ENCODE measurements around the gene CD276.
A peak's percentile ranks its signal among the peaks of the same experiment; 100 is the strongest.
"Not testable (repeated sequence)": the region's sequence is repeated elsewhere in the genome, so short reads cannot be mapped to it uniquely, and the experiment has no call there.

Gene CD276

DNA sequence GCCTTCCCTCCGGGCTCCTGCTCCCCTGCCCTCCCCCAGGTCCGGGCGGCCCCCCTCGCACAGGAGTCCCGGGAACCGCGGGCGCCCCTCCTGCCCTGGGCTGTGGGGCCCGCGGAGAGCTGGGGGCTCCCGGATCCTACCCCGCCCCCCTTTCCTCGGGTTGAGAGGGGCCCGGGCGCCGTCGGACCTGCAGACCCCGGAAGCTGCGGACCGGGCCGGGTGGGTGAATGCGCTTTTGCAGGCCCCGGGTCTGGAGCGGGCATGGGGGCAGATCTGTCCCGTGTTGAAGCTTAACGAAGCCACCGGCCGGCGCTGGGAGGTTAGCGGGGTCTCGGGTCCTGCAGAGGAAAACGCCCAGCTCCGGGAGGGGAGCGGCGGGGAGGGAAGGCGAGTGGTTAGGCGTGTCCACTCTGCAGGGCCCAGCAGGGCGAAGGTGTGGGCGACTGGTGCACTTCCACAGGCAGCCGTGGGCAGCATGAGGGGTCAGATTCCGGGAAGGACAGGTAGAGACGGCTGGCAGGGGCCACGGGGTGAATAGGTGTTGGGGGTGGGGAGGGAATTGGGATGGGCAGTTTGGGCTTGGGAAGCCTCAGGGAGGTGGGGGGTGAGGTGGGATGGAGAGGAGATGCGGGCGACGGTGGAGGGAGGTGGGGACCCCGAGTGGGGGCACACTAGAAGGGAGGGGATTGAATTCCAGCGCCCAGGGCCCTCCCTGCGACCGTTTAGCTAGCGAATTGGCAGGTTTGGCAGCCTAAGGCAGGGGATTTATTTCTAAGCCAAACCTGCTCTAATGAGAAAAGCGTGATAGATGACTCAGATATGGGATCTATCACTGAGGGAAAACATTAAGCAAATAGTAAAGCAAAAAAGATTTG is 635 bp downstream of the CD276 start:
- peak in 1 of 14 donors; percentile 52 for DNase-seq

DNA sequence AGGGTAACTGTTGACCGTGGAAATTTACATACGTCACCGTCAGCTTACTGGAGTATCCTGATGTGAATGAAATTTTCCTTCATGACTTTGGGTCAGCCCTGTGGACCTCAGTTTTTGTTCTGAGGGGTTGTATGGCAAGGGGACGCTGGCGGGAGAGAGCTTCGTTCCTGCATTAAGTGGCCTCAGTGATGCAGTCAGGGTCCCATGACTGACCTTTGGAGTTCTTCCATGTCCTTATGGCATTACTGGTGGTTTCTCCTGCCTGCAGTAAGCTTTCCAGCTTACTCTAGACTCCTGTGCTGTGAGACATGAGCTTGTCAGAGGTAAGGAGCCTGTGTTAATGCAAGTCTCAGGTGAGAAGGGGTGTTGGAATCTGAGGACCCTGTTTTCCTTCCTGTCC is 1.8 kb downstream of the CD276 start:
- no peak for DNase-seq

DNA sequence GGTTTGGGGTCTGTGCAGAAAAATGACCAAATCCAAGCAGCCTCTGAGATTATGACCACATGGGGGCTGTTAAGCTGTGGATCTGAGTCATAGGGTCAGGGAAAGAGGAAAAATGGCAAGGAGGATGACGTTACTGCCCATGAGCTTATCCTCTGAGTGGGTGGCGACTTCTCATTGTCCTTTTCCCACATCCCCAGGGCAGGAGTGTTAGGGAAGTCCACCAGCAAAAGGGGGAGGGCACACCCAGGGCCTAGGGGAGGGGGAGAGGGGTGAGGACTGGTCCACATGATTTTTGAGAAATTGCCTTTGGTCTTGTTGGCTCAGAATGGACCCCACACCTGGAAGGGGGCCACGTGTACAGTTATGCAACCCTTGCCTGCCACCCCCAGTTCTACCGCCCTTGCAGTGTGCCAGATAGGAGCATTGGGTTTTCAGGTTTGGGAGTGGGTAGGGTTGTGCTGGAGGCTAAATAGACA is 2.6 kb downstream of the CD276 start:
- peak in 1 of 14 donors; percentile 27 for DNase-seq

DNA sequence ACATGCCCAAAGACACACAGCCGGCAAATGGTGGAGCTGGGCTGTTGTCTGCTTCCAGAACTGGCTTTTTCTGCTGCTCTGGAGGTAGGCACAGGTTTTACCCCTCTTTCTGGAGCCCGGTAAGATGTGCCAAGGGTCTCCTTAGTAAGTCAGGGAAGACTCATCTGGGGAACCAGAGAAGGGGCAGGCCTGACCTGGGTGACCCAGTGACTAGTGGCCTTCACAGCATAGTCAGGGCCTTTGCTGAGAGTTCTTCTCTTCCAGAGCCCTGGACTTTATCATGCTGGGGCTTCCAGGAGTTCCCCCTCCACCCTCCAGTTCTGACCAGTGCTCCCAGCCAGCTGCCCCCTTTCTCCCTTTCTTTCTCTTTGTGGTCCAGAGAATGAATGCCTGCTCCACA is 3.2 kb downstream of the CD276 start:
- no peak for DNase-seq

DNA sequence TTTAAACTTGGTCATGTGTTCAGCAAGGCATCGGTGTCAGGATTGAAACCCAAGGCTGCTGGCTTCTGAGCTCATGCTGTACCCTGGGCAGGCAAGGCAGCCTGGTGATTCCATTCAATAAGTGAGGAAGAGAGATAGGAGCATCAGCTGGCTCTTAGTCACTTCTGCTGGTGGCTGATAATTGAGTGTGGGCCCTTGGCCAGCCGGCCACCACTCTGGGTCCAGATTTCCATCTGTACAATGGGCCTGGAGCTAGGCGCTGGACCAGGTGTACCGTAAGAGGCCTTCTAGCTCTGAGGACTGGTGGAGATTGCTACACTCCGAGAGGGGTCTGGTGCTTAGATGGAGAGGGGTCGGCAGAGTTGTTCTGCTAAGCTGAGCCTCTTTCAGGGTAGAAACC is 4.3 kb downstream of the CD276 start:
- no peak for DNase-seq

DNA sequence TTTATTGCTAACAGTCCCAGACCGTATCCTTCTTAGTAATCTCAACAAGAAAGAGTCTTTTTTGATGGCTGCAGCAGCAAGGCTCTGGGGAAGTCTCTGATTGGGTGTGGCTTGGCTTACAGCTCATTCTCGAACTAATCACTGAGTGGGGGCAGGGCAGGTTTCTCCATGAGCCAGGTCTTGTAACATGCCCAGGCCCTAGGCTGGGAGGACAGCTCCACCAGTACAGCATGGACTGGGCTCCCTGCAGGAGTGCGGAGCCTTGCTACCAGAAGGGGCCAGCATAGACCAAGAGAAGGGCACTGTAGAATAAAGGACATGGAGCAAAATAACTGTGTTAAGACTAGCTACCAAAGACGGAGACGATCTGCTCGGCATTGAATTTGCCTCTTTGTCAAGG is 7.2 kb downstream of the CD276 start:
- peak in 1 of 14 donors; percentile 11 for DNase-seq

DNA sequence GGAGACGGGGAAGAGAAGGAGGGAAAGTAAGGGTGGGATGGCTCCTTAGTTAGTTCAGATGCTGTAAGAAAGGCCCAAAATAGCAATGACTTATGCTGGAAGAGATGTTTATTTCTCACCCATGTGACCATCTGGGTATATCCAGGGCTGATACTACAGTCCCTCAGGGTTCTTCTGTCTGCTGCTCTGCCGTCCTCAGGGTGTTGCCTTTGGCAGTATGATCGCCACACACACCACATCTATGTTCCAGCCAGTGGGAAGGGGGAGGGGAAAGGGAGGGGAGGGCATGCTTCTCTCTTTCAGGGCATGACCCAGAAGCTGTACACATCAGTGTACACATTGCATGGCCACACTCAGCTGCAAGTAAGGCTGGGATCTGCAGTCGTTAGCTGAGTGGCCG is 10.2 kb downstream of the CD276 start:
- no peak for DNase-seq

DNA sequence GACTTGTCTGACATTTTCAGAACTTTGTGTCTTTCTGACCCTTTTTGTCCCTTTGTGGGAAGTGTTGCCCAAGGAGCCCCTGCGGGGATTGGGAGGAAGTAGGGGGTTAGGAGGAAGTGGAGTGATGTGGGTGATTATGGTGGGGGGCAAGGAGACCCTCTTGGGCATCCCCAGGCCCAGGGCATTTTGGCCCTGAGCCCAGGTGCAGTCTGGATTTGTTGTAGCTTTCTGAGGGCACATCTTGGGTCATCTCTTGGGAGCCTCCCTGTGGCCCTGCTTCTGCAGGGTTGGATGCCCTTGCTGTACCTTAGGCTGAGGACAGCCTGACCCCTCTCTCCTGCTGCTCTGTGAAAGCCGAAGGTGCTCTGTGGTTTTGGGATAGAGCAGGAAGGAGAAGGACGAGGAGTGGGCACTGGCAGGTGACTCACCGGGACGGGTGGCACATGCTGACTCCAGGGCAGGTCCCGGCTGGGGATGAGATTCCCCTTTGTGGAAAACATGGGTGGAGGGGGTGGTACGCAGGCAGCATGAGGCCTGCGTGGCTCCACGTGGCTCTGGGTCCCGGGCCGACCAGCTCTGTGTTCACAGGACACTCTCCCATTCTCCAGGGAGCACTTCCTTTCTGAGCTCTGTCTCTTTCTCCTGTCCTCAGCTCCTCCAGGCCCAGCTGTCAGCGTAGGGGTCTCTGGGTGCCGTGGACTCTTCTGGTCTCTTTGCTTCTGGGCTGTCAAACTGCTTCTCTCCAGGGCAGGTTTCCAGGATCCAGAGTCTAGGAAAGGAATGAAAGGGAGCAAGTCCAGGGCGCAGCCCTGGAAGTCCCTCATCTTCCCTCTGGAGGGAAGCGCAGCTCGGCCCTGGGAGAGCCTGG is 11.8 kb downstream of the CD276 start:
- no peak for DNase-seq

DNA sequence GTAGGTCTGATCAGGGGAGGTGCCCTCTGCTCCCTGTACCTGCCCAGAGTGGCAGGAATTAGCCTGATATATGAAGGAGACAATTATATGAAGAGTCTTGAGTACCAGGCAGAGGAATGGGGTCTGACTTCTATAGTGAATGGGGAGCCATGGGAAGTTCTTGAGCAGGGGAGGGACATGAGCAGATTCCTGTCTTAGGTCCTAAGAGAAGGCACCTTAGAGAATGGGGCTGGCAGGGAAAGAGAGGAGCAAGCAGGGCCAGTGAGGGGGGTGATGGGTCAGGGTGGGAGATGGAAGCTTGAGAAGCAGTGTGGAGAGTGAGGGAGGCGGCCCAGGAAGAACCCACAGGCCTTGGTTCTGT is 12.4 kb downstream of the CD276 start:
- no peak for DNase-seq

DNA sequence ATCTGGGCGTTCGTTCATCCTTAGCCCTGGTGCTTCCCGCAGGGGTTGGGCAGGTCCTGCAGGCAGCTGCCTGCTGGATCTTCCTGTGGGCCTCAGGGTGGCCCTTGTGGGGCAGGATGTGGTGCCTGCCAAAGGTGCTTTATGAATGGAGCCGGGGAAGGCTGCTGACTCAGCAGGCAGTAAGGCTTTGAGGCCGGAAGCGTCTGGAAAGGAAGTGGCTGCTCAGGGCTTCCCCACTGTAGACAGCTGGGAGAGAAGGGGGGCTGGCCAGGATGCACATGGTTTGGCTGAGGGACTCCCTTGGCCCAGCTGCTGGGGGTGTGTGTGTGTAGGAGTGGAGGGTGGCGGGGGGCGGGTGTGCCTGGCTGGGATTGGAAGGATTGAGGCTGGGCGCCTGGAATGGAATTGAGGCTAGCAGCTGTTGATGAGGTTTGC is 12.9 kb downstream of the CD276 start:
- DNase-seq, result peak in 12 of 14 donors; percentile 10 to 79 (median 60)

DNA sequence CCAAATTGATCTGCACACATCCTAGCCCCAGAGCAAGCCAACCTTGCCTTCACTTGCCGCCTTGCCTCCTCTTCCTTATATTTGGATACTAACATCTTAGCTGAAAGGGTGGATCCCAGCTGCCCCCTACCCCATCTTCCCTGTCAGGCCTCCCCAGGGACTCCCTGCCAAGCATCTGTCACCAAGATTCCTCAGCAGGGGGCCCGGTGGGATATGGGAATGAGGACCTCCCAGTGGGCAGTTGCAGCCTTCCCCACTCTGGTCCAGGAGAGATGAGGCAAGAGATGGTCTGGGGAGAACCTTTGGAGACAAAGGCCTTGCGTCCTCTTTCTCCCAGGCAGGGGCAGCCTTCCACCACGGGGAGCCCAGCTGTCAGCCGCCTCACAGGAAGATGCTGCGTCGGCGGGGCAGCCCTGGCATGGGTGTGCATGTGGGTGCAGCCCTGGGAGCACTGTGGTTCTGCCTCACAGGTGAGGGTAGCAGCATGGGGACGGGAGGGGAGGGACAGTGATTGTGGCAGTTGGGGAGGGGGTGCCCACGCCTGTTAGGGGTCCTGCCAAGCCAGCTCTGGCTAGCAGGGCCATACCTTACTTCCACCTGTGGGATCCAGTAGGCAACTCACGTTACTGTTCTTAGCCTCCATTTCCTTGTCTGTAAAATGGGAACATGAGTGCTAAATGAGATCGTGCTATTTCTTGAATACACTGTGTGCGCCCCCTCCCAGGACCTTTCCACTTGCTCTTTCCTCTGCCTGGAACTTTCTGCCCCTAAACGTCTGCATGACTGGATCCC is 15.3 kb downstream of the CD276 start:
- DNase-seq, result no peak

DNA sequence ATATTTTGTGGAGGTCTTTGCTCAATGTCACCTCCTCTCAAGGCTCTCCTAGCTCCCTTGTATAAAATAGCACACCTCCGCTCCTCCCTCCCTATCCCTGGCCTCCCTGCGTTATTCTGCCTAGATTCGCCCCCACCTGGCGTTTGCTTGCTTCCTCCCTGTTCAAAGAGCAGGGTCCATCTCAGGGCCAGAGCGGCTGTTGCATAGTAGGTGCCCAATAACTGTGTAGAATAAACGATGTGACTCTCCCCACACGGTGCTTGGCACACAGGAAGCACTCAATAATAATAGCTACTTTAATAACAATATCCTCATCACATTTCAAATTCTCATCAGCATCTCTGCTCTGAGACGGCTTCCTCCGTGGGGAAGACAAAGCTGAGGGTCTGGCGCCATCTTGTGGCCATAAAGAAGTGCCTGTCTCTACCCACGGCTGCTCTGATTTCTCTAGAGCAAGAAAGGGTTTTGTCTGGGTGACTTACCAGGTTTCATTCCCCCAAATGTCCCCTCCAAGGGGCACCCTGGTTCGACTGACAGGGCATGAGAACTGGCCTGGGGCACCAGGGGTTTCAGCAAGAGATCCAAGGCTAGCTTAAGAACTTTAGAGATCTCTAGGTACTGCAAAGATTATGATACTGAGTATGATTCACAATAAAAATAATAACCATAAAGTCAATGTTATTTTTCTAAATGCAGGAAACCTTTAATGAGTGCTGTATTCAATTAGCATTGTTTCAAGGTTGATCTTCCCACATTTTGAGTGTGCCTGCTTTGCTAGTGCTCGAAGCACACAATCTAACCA is 16.1 kb downstream of the CD276 start:
- peak in 12 of 14 donors; percentile 23 to 72 (median 48) for DNase-seq

DNA sequence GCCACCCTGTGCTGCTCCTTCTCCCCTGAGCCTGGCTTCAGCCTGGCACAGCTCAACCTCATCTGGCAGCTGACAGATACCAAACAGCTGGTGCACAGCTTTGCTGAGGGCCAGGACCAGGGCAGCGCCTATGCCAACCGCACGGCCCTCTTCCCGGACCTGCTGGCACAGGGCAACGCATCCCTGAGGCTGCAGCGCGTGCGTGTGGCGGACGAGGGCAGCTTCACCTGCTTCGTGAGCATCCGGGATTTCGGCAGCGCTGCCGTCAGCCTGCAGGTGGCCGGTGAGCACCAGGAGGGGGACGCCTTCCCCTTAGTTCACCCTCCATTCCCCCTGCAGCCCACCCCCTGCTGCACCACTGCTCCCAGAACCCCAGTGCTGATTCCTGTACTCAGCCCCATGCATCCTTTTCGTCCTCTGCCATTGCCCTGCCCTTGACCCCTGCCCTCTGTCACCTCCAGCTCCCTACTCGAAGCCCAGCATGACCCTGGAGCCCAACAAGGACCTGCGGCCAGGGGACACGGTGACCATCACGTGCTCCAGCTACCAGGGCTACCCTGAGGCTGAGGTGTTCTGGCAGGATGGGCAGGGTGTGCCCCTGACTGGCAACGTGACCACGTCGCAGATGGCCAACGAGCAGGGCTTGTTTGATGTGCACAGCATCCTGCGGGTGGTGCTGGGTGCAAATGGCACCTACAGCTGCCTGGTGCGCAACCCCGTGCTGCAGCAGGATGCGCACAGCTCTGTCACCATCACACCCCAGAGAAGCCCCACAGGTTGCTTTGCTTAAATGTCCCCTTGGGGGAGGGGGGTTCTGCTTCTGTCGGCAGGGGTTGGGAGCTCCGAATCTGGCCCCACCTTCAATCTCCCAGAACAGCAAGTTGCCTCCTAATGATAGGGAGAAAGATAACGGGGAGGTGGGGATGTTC is 18.4 kb downstream of the CD276 start:
- DNase-seq, result not testable (repeated sequence)

DNA sequence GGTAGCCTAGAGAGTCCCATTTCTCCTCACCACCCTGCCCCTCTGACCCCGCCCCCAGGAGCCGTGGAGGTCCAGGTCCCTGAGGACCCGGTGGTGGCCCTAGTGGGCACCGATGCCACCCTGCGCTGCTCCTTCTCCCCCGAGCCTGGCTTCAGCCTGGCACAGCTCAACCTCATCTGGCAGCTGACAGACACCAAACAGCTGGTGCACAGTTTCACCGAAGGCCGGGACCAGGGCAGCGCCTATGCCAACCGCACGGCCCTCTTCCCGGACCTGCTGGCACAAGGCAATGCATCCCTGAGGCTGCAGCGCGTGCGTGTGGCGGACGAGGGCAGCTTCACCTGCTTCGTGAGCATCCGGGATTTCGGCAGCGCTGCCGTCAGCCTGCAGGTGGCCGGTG is 19.4 kb downstream of the CD276 start:
- DNase-seq, result not testable (repeated sequence)

DNA sequence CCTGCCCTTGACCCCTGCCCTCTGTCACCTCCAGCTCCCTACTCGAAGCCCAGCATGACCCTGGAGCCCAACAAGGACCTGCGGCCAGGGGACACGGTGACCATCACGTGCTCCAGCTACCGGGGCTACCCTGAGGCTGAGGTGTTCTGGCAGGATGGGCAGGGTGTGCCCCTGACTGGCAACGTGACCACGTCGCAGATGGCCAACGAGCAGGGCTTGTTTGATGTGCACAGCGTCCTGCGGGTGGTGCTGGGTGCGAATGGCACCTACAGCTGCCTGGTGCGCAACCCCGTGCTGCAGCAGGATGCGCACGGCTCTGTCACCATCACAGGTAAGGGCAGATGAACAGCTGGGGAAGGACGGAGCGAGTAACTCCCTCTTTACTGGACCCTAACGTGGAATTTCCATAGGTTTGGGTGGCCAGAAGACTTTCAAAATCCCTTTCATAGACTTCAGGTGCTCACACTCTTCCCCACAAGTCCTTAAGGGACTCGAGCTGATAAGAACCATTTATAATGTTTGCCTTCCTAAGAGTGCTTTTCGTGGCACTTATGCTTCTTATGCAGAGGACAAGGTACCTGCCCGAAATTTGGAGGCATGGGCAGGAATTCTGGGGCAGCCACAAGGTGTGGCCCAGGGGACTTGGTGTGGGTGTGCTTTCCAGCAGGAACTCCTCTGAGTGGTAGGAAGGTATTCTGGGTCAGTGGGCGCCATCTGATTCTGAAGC is 20.1 kb downstream of the CD276 start:
- DNase-seq, result not testable (repeated sequence)

DNA sequence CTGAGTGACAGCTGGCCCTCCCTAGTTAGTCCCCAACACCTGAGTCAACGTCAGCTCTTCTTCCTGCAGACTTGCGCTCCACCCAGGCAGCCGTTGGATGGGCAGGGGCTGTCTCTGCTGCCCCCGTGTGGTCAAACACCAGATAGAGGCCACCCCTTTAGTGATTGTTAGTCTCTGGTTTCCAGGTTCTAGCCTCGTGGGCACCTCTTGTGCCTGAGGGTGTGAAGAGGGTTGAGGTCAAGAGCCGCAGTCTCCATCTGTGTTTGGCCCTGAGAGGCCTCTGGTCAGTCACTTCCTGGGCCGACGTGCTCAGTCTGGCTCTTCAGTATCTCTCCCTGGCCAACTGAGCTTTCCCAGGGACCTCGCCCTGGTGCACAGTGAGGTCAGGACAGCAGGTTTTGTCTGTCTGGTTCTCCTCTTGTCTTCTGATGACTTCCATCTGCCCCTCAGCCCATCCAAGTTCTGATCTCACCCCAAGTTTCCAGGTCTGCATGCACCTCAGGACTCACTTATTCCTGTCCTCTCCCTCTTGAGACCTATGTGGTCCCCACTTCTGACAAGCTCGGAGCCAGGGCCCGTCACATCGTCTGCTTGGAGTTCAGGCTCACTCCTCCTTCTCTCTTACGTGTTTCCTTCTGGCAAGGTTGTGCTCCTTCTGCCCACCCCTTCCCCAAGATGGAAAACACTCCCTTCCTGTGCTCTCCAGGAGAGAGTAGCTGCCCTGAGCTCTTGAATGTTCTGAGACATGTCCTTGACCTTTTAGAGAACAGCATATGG is 20.9 kb downstream of the CD276 start:
- peak in 2 of 14 donors; percentile 20 to 49 for DNase-seq

DNA sequence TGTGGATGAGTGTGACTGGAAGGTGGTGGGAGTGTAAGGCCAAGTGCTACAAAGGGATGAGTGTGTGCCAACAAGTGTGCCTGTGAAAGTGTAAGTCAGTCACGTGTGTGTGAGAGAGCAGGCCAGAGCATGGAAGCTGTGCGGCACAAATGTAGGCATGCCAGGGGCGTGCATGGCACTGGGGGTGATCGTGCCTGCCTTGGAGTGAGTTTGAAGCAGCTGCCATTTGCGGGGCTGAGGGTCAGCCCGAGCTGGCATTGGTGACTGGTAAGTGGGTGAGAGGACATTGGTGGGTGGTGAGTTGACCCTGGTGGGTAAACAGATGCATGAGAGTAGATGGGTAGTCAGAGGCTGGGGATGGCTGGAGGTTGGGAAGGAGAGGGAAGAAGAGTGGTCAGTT is 24.5 kb downstream of the CD276 start:
- no peak for DNase-seq

DNA sequence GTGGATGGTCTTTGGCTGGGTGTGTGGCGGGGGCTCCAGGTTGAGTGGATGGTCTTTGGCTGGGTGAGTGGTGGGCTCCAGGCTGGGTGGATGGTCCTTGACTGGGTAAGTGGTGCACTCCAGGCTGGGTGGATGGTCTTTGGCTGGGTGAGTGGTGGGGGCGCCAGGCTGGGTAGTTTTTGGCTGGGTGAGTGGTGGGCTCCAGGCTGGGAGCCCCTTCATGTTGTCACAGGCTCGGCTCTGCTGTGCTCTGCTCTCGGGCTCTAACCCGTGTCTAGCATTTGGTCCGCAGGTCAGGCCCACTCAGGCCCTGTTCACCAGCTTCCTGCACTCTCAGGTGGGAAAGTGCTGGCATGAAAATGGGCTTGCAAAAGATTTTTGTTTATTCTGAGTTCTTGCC is 25.1 kb downstream of the CD276 start:
- DNase-seq, result no peak

DNA sequence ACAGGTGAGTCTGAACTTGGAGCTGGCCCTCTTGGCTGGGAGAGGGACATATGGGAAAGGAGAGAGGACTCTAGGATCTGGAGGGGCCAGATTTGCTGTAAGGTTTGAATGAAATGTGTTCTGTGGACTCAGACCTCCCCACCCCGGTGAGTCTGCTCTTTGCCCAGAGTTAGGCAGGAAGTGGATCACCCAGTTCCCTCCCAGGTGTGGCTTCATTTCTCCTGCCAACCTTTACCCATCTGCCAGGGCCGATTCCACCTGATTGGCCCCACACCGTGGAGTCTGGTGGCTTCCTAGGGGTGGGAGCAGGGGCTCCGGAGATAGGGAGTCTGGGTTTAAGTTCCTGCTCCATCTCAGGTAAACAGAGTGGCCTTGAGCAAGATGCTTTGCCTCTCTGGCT is 25.5 kb downstream of the CD276 start:
- DNase-seq, result no peak
